ENCODE data around the gene PAEP. TPM values are rescaled to one million over a fixed set of nuclear protein-coding genes. Genes with fewer than 3 reads are reported as not detected.

Gene PAEP
- total RNA-seq, 1 donor from 2014 or later = not detected

DNA sequence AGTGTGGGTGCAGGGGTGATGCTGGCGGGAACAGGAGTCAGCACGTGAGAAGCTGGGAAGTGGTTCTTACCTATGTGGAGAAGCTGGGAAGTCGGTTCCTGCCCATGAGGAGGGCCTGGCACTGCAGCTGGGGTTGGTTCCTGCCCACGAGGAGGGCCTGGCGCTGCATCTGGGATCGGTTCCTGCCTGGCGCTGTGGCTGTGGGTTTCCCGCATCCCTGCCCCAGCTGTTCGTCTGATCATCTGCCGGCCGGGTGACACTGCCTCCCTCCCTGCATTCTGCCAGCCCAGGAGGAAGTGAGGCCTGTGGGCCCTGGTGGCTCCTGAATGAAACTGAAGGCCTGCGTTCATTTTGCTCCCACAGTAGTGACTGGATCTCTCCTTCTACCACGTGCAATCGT, 10.5 kb upstream of the PAEP start:
- no peak for ATAC-seq

DNA sequence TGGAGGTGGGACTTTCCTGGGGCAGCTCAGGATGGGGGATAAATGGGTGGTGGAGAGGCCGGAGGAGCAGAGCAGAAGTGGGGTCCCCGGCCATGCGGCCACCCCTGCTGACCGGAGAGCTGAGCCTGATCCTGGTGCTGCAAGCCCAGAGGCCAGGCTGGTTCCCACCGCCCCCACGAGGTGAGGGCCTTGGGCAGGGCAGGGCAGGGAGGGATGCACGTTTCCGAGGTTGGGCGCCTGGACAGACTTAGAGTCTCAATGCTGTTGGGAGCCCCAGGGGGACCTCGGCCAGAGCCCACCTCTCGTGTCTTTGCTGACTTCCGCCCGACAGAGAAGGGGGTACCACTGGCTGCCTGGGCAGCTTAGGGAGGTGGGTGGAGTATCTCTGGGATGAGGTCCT, 10.1 kb upstream of the PAEP start:
- ATAC-seq = no peak

DNA sequence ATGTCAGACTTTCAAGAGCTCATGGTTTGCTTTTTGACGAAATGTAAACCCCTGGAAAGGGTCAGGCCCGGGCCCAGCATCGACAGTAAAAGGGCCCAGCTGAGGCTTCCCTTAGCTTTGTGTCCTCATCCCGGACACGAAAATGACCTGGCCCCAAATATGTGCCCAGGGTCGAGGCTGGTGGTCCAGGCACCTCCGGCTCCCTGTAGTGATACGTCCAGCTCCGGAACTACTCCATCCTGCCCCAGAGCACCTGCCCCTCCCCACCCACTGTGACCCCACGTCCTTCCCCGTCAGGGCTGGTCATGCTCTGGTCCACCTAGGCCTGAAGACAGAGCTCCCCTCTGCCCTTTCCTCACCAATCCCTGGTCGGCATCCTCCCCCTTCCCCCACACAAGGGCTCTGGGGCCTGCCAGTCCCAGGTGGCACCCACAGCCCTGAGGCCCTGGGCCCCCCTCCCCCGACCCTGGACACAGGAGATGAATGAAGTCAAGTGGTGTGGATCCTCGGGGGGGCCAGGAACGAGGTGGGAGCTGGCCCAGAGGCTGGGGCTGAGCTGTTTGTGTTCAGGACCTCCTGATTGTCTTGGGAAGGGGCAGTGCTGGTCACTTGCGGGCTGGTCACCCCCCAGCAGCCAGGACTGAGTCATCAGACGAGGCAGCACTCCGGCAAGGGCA, 9.4 kb upstream of the PAEP start:
- ATAC-seq = no peak

DNA sequence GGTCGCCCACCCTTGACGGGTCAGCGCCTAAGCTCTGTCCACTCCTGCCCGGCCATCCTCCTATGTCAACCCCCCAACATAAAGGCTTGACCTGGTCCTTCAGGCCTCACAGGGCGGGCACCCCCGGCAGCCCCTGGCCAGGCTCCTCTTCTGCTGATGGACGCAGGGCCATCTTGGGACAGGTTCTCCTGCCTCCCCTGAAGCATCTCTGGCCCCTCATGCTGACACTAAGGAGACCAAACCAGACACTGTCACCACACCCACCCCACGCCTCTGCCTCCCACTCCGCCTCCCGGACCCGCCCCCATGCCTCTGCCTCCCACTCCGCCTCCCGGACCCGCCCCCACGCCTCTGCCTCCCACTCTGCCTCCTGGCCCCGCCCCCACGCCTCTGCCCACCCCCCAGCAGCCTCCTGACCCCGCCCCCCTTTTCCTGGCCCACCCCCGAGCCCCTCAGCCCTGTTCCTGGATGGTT, 8.8 kb upstream of the PAEP start:
- ATAC-seq = no peak

DNA sequence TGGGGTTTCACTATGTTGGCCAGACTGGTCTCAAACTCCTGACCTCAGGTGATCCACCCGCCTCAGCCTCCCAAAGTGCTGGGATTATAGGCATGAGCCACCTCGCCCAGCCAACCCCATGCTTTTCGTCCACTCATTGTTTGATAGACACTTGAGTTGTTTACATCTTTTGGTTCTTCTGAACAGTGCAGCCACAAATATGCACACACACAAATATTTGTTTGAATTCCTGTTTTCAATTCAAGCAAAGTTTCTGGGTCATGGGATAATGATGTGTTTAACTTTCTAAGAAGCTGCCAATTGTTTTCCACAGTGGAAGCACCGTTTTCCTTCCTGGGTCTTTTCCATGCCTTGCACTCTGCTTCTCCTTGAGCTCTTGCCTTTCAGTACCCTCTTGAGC, 6.8 kb upstream of the PAEP start:
- ATAC-seq = no peak

DNA sequence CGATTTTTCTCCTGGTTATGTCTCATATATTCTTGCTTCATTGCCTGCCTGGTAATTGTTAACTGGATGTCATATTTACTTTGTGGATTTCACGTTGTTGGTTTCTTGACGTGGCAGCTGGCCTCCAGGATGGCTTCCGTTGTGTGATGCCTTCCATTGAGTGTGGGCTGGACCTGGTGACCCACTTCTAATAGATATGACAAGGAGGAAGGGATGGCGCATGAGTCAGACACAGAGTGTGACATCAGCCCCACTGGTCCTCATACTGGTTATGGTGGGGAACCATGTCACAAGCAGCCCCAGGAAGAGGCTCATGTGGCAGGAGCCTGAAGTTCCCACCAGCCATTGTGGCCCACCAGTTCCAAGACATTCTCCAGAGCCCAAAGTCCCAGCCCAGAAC, 6.4 kb upstream of the PAEP start:
- no peak for ATAC-seq

DNA sequence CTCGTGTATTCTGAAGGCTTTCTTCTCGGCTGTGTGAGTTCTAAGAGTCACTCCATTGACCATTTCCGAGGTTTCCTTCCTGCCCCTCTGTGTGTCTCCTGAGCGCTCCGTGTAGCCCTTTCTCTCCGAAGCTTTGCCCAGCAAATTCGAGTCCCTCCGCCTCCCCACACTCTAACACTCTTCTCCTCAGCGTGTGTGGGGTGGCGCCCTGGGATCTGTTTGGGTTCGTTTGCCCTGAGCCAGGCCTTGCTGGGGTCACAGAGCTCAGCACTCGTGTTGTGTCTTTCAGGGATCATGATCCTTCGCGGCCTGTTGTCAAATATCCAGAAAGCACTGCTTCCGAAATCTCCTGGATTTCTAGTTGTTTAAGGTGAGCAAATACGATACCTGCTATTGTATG, 5.6 kb upstream of the PAEP start:
- ATAC-seq = no peak

DNA sequence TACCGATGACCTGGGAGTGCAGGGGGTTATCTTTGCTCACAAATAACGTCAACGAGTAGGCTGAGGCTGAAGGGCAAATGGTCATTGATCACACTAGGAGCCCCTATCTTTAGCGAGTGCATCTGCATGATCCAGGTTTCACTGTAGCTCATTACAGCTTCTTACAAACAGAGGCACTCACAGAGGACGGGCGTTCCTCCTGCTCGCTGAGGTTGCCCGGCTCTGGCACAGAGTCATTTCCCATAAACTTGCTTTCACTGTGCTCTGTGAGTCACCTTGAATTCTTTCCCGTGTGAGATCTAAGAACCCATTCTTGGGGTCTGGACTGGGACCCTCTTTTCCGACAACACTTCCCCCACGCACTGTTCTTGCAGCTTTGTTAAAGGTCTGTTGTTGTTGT, 1.9 kb upstream of the PAEP start:
- ATAC-seq = no peak

DNA sequence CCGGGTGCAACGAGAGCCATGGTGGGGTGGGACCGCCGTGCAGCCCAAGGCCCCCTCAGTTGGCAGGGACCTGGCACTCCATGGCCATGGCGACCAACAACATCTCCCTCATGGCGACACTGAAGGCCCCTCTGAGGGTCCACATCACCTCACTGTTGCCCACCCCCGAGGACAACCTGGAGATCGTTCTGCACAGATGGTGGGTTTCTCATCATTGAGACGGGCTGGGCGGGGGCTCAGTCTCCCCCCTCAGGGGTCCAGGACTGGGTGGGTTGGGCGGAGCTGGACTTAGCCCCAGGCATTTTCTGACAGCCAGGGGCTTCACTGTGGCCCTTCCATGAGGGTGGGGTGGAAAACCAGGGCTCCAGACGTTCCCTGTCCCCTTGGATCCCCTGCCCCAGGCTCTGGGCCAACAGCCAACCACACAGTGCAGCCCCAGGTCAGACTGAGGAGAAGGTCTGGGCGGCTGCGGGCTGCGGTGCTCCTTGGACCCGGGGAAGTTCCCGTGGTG, 734 bp downstream of the PAEP start:
- ATAC-seq = no peak

DNA sequence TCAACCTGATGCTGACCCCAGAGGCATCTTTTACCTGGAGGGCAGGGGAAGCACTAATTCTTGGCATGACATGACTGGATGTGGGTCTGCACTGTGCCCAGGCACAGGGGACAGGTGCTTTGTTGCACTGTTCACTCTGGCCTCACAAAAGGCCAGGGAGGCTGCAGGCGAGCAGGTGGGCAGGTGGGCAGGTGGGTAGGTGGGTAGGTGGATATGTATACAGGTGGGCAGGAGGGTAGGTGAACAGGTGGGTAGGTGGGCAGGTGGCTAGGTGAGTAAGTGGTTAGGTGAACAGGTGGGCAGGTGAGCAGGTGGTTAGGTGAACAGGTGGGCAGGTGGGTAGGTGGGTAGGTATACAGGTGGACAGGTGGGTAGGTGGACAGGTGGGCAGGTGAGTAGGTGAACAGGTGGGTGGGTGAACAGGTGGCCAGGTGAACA, 1.5 kb downstream of the PAEP start:
- ATAC-seq = no peak

DNA sequence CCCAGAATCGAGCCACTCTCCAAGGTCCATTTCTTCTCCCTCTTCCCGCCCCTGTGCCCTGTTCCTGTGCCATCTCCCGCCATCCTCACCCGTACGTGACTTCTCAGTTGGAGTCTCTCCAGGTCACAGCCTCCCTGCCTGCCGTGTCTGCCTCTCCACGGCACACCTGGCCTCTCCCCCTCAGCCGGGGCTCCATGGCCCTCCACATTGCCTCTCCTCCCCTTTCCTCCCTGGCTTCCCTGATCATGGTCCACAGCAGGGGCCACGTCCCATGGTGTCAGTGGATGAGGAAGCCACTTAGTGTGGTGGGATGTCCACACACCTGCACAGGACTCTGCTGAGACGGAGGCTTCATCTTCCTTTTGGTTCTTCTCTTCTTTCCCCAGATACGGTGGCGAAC, 2.3 kb downstream of the PAEP start:
- no peak for ATAC-seq

DNA sequence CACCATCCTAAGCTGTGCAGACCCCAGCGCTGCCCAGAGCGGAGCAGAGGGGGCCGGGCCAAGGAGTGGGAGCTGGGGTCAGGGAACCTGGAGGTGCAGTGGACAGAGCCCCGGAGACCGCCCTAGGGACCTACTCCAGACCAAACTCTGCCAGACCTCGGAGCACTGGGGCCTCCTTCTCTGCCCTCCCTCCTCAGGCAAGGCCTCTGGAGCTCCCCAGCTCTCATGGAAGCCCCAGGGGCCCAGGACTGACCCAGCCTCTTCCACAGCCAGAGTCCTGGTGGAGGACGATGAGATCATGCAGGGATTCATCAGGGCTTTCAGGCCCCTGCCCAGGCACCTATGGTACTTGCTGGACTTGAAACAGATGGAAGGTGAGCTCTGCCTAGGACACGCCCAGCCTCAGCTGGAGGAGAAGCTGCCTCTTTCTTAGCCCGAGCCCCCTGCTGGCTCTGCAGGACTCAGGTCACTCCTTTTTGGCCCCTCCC, 3.6 kb downstream of the PAEP start:
- ATAC-seq = no peak

DNA sequence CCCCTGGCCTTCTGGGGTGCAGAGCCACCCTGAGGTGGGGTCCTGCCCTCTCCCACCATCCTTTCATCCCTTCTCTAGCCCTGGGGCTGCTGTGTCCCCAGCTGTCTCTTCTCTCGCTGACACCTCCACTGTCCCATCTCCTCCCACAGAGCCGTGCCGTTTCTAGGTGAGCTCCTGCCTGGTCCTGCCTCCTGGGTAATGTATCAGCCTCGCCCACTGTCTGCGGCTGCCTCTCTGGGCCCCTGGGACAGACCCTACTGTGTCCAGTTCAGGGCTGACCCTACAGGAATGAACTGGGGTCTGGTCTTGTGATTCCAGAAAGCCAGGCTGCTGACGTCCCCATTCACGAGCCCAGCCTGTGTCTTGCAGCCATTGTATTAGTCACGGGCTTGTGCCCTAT, 4.1 kb downstream of the PAEP start:
- ATAC-seq = no peak

DNA sequence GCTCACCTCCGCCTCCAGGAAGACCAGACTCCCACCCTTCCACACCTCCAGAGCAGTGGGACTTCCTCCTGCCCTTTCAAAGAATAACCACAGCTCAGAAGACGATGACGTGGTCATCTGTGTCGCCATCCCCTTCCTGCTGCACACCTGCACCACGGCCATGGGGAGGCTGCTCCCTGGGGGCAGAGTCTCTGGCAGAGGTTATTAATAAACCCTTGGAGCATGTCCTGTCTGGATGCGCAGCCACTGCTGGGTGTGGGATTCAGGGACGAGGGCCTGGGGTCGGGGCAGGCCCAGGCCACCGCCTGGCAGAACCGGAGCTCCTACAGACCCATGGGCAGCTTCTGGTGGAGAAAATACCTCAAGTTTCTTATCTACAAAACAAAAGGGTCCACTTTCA, 5.0 kb downstream of the PAEP start:
- no peak for ATAC-seq

DNA sequence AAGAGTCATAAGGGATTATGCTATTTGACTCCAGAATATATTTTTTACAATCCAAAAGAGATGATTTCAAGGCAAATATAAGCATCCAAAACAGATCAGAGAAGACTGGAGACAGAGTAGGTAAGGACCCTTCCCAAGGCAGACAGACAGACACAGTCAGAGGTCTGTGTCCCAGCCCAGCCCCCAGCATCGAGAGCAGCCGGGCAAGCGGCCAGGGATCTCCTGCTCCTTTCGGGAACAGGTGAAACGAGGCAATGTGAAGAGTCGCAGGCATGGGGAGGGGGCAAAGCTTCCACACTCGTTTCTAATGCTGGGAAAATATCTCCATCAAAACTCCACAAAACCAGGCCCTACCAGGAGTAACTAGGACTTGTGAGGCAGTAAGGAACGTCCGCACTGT, 5.8 kb downstream of the PAEP start:
- no peak for ATAC-seq

DNA sequence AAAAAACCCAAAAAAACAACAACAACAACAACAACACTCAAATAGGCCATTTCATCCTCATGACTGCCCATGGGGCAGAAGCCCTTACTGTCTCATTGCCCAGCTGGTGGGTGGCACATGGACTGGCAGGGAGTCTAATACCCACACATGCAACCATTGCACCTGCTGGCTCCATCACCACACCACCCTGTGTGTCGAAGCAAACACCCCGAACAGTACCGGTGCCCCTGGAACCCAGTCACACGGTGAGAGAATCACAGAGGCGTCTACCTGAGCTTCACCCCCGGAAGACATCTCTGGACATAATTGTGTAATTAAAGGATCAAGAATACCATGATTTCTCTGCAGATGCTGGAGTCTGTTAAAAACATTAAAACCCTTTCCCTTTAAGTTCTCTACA, 6.5 kb downstream of the PAEP start:
- ATAC-seq = no peak

DNA sequence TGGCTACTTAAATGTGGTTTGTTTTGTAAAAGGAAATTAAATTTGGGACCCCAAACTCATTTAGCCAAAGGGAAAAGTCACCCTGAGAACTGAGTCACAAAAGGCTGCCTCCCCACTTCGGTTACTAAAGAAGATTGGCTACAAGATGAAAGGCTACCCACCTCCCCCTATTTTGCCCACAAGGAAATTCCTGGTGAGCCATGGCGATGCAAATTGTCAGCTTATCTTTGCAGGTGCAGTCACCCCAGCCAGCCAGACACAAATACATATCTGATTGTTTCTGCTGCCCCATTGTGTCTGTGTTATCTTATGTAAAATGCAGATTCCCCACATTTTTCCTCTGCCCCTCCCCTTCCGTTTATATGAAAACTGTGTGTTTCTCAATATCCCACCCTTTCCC, 8.9 kb downstream of the PAEP start:
- ATAC-seq = no peak

DNA sequence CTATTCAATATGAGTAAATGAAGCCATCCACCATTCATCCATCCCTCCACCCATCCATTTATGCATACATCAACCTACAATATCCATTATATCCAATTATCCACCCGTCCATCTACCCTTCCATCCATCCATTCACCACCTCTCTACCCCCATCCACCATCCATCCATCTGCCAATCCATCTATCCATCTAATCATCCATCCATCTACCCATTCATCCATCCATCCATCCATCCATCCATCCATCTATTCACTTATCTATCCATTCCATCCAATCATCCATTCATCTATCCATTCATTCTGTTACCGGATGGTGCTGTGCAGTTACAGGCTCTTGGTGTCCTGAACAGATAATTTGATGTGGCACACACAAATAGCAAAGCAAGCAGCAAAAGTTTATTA, 10.7 kb downstream of the PAEP start:
- no peak for ATAC-seq

DNA sequence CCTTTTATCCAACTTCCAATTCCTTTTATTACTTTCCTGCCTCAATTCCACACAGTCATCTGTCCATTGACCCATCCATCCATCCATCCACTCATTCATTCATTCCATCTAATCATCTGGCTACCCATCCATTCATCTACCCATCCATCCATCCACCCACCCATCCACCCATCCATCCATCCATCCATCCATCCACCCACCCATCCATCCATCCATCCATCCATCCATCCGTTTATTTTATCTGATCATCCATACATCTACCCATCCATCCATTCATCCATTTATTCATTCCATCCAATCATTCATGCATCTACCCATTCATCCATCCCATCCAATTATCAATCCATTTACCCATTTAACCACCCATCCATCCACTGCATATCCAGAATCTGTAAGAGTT, 11.6 kb downstream of the PAEP start:
- ATAC-seq = no peak

DNA sequence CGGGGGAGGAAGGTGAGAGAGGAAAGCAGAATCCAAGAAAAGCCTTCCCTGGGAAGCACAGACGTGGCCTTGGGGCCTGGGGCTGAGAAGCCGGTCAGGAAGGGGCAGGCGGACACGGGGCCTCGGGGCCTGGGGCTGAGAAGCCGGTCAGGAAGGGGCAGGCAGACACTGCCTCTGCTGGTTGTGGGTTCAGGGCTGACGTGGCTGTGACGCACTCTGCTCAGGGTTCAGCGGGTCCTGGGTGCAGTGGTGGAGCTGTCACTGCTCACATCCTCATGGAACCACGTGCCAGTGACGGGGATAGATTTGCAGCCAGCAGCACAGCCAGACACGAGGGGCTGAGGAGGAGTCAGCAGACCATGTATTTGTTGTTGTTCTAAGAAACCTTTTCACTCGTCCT, 12.8 kb downstream of the PAEP start:
- no peak for ATAC-seq

DNA sequence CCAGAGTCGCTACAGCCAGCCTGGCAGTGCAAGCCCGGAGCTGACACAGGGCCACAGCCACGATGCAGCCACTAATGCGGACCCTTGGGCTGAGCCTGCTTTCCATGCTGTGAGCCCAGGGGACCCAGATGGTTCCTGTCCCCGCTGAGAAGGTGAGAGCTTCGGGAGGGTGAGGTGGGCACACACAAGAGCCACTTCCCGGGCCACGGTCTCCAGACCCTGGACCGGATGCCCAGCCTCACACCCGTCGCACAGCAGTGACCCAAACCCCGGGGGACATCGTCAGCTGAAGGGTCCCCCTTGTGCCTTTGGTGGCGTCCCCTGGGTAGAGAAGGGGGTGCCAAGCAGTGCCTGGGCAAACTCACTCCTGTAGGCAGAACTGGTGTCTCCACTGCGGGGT, 13.4 kb downstream of the PAEP start:
- no peak for ATAC-seq

DNA sequence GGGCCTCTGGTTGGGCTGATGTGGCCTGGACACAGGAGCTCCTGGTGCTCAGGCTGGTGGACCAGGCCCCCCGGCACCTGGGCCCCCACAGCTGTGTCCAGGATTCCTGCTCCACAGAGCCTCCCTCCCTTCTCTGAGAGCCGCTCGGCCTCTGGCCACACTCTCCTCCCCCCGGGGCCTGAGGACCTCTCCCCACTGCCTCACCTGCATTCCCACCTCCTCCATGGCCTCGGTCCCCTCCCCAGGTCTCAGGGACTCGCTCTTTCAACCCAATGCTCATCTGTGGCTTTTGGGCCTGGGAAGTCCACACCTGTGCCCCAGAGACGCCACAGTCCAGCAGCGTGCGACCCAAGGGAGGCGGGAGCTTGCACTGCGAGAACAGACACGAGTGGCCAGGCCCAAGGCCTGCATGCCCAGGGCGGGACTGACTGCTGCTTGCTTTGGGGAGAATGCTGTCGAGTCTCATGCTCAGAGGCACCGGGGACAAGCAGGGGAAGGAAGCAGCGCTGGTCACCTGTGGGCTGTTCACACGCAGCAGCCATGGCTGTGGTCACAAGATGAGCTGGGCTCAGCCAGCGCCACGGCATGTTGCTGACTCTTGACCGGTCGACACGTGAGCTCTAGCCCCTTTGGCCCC, 14.6 kb downstream of the PAEP start:
- no peak for ATAC-seq

DNA sequence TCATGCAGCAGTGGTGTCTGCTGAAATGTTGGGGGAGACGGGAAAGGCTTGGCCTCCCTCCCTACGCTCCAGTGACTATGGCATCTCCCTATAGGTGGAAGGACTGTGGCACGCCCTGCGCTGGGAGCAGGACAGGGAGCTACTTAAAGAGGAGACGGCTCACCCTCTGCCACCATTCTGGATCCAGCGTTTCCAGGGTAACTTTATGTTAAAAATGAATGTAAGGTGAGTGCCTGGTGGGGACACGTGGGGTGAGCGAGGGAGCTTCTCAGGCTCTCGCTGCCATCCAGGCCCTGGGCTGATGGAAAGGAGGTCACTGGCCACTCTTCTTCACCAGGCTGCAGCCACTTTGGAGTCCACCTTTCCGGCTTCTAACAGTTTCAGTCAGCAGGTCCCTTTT, 15.7 kb downstream of the PAEP start:
- no peak for ATAC-seq

DNA sequence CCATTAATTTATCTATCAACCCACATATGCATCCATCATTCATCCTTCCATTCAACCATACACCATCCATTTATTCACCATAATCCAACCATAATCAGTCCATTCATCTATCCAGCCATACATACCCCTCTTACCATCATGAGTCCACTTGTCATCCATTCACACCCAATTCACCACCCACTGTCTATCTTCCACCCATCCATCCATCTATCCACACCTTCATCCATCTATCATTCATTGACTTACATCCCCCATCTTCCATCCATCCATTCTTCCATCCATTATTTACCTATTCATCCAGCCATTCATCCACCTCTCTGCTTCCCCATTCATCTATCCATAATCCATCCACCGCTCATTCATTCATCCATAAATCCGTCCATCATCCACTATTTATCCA, 17.8 kb downstream of the PAEP start:
- ATAC-seq = no peak

All from esophagus mucosa (tissue), 1 donor.